SKM-1 treated with dmso at 0.1 percent for 144 hours (cell line): ENCODE results near the gene STIM2.
"Not testable (repeated sequence)": the region's sequence is repeated elsewhere in the genome, so short reads cannot be mapped to it uniquely, and the experiment has no call there.

Experiments
- DNase-seq: peaks from one replicate; lab custom pipeline; 2025; ENCODE audit not compliant: unreplicated experiment; lab: John Stamatoyannopoulos, UW

STIM2 gene

DNA sequence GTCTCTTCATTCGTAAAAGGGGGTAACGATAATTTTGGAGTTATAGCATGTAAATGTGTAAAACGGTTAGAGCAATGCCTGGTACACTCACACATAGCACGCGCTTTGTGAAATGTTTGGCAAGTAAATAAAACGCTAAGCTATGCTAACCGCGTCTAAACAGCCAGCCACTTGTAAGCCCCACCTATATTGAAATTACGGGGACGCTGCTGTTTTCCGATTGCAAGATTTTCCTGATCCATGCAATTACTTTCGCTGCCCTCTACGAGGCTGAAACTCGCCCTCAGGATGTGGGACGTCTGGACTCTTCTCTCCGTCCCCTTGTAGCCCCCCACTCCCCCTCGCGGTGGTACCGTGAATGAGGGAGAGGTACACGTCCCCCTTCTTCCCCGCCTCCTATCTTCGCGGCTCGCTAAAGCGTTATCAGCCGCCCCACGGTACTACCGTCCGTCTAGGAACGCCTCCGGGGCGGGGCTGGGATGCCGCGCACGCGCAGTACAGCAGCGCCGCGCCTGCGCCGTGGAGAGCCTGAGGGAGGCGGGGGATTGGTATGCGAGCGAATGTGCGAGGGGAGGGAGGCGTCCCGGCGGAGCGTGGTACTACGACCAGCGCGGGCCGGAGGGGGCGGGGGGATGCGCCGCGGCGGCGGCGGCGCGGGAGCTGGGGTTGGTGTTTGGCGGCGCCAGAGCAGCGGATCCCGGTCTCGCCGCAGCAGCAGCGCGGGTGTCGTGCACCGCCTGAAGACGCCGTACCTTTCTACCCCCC lies at the start of gene STIM2:
Gene STIM2, plus strand, starts transcription at position 685 of the 765 bp plus-strand sequence.
- DNase-seq, result peak; percentile 89

DNA sequence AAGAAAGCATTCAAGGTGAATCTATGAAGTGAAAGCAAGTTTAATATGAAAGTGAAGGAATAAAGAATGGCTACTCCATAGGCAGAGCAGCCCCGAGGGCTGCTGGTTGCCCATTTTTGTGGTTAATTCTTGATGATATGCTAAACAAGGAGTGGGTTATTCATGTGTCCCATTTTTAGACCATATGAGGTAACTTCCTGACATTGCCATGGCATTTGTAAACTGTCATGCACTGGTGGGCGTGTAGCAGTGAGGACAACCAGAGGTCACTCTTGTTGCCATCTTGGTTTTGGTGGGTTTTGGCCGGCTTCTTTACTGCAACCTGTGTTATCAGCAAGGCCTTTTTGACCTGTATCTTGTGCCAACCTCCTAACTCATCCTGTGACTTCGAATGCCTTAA lies 49.1 kb upstream of the STIM2 start:
- DNase-seq, result not testable (repeated sequence)

DNA sequence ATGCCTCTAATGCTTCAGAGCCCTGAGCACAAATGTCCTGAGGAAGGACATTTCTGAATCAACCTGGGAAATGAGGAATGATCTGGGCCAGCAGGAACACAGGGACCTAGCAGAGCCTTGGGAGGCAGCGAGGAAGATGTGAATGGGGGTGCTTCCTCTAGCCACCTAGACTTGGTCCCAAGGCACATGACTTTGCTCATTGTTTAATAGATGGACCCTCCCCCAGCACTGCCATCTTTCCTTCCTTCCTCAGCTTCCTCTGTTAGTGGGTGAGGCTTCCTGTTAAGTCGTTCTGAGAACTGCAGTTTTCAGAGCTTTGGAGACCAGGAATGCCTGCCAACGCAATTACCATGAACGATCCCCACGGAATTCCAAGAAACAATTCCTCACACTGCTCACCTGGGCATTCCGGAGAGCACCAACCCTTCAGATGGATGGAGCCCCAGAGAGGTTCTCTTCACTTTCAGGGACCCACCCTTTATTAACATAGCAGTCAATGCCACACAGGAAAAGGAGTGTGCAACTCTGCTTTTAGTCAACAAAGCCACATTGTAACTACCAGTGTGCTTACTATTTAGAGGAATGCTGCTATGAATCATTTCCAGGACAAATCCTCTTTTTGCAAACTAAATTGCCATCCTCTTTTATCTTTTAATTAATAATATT lies 48.5 kb upstream of the STIM2 start:
- DNase-seq, result no peak

DNA sequence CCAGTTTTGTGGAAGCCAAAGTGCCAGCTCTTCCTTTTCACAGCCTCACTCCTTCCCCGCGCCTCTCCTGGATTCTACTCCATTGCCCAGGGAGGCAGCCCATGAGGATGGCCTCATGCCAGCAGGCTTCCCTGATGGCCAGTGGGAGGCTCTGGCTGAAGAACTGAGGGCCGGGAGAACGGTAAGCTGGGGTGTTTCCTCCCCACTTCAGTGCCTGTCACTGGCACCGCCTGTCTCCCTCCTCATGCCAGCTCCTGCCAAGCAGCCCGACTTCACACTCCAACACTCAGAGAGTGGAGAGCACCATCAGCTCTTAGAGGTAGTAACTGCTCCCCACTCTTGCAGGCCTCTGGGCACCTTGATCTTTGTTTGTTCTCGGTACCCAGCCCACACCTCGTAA lies 46.9 kb upstream of the STIM2 start:
- no peak for DNase-seq

DNA sequence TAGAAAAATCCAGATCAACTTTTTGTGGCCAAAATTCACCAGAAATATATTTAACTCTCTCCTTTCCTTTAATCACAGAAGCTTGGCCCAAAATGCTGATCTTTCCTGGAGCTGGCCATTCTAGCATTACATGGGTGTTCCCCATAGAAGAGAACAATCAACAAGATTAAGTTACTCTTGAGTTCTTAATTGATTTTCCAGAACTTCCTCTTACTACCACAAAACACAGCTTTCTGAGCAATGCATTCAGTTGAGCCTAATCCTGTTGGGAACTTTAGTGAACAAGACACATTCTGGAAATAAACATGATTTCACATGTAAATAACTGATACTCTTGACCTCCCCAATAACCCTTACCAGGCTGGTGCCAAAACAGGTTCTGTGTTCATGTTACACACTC lies 45.4 kb upstream of the STIM2 start:
- DNase-seq, result no peak

DNA sequence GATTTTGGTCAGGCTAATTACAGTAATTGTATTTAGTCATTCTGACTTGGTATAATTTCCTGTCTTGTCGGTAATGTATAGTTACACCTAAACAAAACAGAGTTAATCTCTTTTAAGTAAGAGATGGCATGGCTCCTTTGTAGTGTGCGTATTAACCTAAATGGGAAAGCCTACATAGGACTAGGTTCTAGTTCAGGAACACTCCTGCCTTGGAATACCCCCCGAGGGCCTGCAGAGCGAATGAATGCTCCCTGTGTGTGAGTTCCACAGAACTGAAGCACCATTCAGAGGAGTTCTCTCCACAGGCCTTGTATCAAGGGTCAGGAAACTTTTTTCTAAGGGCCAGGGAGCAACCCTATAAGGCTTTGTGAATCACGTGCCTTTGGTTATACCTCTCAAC lies 44.9 kb upstream of the STIM2 start:
- DNase-seq, result no peak

DNA sequence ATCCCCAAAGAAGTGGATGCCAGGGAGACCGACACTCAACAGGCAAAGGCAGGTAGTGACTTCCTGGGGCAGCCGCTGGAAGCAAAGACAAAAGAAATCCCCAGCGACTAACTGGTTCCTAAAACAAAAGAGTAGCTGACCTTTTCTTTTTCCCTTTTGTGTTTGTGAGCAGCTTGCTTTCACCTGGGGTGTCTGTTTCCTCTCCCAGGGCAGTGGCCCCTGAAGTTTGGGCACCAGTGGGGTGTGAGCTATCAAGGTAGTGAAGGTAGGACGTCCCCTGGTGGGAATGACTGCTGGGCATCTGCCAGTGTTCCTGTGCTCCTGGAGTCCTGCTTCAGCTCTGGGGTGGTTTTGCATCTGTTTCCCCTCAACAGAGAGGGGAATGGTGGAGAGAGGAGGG lies 41.6 kb upstream of the STIM2 start:
- DNase-seq, result no peak

DNA sequence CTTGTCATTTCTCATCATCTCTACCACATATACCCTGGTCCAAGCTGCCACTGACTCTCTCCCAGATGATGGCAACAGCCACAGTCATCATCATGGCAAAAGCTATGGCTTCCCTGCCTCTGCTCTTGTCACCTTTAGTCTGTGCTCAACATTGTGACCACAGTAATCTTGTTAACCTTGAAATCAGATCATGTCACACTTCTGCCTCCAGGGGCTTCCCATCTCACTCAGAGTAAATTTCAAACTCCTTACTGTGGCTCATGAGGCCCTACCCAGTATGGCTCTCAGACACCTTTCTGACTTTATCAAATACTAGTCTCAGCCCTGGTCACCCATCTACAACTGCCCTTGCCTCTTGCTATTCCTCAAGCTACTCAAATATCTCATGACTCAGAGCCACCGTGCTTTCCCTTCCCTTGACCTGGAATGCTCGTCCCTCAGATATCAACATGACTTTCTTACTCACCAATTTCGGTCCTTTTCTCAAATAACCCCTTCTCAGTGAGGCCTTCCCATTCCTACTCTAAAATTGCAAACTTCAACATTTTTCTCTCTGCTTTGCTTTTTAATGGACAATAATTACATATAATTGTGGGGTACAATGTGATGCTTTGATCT lies 41.1 kb upstream of the STIM2 start:
- DNase-seq, result no peak

DNA sequence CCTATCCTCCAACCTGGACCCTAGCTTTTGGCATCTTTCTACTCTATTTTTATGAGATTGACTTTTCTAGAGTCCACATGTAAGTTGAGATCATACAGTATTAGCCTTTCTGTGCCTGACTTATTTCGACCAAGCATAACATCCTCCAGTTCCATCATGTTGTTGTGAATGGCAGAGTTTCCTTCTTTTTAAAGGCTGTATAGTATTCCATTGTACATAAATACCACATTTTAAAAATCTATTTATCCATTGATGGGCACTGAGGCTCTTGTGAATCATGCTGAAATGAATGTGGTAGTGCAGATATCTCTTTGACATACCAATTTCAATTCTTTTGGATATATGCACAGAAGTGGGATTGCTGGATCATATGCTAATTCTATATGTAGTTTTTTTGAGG lies 40.3 kb upstream of the STIM2 start:
- DNase-seq, result no peak

DNA sequence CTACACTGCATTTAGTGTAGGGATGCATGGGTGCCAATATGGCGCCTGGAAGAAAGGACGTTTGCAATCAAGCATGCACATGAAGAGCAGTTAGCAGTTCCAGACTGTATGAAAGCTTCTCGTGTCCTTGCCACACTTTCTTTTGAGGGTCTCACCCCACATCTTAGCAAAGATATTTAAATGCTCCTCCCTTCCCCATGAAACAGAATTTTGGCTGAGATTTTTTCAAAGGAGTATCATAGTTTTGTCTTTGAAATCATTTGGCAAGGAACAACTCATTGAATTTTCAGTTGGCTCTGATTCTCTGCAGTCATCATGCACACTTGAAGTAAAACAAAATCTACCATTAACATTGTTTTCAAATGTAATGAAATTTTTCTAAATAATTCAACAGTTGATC lies 39.6 kb upstream of the STIM2 start:
- DNase-seq, result no peak

DNA sequence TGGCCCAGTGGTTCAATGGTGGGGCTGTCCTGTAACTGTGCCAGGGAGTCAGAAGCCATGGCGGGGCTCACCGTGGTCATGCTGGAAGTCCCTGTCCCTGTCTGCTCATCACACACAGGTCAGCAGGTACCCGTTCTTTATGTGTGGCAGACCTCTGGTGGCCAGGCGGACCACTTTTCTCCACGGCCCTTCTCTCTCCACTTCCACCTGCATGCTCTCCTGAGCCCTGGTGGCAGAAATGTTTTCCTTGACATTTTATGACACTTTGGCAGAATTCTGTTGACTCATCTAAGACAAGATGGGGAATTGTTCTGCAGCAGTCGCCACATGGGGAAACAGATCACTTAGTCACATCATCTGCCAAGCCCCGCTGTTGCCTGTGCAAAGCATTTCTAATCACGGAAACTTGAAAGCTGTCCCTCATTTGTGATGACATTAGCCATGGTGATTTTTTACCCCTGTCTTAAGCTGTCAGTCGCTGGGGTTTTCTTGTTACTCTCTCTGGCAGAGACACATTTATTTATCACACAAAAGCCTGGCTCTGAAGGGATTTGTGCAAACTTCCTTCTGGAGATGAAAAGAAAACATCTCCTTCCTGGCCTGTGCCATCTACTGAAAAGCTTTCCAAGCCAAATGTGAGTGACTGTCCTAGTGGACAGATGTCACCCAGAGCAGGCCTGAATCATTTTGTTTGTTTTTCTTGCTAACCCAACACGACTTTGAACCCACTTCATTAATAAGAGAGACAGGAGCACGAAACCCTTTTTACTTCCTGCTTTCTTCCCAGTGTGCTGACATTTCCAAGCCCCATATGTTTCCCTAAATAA lies 38.8 kb upstream of the STIM2 start:
- DNase-seq, result no peak

DNA sequence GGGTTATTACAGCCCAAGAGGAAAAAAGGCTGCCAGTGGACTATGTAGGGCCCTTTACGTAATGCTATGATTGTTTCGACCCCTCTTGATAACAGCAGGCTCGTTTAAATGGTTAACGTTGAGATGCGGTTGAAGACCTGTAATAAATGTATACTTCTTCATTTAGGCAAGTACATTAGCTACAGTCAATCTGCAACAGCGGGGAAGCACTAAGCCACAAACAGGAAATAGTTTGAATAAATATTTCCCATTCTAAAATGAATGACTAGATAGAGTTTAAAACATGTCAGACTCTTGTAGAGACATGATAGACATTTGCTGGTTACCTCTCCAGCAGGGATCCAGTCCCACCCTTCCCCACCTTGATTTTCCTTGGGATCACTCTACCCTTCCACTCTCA lies 38.1 kb upstream of the STIM2 start:
- DNase-seq, result no peak

DNA sequence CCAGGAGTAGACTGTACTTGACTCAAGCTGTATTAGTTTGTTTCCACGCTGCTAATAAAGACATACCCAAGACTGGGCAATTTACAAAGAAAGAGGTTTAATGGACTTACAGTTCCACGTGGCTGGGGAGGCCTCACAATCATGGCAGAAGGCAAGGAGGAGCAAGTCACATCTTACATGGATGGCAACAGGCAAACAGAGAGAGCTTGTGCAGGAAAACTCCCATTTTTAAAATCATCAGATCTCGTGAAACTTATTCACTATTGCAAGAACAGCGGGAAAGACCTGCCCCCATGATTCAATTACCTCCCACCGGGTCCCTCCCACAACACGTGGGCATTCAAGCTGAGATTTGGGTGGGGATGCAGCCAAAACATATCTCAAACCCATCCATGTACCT lies 37.7 kb upstream of the STIM2 start:
- DNase-seq, result not testable (repeated sequence)

DNA sequence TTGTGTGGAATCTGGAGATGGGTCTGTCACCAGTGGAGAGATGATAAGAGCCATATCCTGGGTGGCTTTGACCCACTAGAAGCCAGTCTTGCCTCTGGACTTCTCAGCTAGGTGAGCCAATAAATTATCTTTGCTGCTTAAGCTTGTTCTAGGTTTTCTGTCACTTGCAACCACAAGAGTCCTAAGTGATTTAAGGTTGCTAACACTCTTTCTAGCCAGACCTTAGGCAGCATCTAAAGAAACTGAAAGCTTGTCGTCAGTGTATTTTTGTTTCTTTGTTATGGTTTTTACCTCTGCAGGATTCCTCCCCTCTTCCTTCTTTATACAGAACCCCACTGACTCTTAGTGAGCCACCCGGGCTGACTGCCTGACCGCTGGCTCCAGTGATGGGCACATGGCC lies 37.1 kb upstream of the STIM2 start:
- no peak for DNase-seq

DNA sequence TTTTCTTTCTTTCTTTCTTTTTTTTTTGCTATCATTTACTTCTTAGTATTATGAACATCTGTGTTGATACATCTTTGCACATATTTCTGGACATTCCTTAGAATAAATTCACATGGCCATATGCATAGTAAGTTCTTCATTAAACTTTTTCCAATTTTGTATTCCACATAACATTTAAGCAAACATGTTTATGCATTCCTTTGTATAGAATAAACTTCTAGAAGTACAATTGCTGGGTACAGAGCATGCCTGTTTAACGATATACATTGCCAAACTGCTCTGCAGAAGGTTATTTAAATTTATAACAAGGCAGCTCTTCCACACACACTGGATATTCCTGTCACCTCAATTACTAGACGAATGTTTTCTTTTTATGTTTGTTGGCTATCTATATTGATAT lies 36.0 kb upstream of the STIM2 start:
- no peak for DNase-seq

DNA sequence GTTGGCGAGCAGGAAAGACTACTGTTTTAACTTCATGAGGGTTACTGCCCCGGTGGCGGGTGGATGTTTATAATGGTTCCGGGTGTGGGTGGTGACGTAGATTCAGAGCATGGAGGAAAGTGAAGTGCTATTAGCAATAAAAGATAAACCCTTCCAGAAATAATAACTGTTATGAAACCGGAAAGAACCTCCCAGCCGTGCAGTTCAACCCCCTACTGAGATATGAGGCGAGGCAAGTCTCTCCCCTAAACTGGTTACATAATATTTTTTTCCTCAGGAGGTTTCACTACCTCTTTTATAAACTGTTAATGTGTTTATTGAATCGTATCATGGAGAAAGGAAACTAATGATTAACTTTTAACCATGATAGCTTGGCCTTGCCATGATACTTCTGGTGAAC lies 33.9 kb upstream of the STIM2 start:
- peak; percentile 89 for DNase-seq

DNA sequence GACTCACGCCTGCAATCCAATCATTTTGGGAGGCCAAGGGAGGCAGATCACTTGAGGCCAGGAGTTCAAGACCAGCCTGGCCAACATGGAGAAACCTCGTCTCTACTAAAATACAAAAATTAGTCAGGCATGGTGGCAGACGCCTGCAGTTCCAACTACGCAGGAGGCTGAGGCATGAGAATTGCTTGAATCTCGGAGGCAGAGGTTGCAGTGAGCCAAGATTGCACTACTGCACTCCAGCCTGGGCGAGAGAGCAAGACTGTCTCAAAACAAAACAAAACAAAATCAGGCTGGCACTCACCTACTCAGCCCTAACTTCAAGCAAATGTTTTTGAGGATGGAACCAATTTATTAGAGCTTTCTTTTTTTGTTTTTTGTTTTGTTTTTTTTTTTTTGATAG lies 33.3 kb upstream of the STIM2 start:
- DNase-seq, result not testable (repeated sequence)

DNA sequence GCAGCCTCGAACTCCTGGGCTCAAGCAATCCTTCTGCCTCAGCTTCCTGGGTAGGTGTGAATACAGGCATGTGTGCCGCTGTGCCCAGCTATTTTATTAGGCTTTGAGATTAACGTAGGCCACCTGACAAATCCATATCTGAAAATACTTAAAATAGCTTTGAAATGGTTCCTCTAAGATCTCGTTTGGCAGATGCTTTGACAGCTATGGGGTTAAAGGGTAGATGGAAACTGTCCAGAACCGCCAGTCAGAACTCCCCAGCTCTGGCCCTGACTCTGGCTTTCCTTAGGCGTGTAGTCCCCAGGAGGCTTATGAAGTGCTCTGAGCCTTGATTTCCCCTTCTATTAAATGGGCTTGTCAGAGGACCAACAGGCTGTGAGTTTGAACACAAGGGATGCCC lies 32.8 kb upstream of the STIM2 start:
- DNase-seq, result no peak

DNA sequence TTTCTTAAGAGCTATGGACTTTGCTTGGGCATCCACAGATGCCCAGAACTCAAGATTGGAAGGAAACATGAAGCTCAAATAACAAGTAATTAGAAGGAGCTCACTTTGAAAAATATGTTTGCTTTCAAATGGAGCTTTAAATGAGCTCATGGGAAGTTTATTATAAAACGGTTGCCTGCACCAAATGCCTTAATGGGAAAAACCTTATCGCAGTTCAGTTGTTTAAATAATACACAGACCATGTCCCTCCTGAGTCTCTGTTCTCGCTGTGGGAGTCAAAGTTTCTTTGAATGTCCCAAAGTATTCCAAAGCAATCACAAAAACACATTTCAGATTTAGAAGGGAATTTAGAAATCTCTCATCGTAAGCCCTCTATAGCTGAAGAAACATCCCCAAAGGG lies 31.6 kb upstream of the STIM2 start:
- no peak for DNase-seq

DNA sequence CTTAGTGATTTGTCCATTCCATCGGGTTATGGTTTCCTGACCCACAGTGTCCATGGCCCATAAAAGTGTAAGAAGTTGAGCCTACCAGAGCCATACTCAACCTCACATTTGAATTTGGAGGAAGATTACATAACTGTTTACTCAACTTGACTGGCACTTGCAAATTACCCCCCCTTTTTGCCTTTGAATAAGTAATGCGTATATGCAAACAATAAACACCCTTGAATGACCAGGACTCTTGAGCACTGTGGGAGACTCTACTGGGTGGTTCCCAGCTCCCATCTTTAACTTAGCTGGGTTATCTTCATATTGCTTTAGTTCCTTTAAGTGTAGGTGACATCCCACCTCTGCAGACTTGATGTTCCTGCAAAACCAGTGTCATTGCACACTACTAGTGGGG lies 30.6 kb upstream of the STIM2 start:
- no peak for DNase-seq

DNA sequence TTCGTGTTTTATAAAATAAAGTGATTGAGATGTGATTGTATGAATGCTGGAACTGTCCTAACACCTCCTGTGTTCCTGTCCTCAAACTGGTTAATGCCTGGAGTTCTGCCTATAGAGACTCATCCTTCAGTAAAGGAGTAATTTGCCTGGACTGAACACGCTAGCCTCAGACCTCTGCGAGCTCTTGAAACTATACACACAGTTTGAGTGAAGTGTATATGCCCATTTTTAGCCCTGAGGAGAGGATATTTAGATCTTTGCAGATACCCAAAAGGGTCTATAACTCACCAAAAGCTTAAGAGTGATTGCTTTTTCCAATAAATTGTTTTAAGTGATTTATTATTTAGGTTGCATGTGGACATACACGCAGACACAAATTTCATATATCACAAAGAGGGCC lies 29.9 kb upstream of the STIM2 start:
- no peak for DNase-seq

DNA sequence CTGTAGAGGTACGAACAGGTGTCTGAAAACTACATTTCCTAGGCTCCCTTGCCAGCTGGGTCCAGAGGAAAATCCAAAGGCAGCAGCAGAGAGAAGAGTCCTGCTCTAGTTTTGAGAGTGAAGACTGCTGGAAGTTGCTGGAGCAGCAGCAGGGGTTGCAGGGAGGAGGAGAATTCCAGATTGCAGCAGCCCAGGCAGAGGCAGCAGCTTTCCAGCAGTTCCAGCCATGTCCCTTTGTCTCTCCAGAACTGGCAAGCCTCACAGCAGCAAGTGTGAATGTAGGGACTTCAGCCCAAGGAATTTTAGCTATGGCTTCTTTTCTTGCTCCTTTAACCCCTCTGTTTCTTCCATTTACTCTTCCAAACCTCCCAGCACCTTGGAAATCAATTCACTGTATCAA lies 24.1 kb upstream of the STIM2 start:
- no peak for DNase-seq
